NCI-H524 (cell line): ENCODE data around the gene UQCRC1.
A peak's percentile ranks its signal among the peaks of the same experiment; 100 is the strongest.
"Not testable (repeated sequence)": the region's sequence is repeated elsewhere in the genome, so short reads cannot be mapped to it uniquely, and the experiment has no call there.

Experiments
- DNase-seq, 2 experiments: peaks; one replicate each; lab custom pipeline; 2025; lab: John Stamatoyannopoulos, UW

Gene UQCRC1

GRCh38 chr3:48553886-48554845 is 55.3 kb downstream of the UQCRC1 start:
- no peak for DNase-seq

DNA sequence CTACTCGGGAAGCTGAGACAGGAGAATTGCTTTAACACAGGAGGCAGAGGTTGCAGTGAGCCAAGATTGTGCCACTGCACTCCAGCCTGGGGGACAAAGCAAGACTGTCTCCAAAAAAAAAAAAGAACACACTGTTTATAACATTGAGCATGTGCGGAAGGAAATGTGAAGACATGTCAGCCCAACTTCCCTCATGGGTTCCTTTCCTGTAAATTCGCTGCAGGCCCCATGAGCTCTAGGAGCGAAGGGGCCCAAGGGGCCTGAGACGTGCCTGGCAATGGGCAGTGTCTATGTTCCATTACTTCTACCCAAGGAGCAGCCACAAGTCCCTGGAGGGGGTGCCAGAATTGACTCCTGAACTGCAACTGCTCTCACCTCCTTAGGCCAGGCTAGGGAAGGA is 56.1 kb downstream of the UQCRC1 start:
- no peak for DNase-seq

- DNase-seq = peak; percentile 30 to 62
Measured at GRCh38 chr3:48552111-48552951, 57.1 kb downstream of the UQCRC1 start.

DNA sequence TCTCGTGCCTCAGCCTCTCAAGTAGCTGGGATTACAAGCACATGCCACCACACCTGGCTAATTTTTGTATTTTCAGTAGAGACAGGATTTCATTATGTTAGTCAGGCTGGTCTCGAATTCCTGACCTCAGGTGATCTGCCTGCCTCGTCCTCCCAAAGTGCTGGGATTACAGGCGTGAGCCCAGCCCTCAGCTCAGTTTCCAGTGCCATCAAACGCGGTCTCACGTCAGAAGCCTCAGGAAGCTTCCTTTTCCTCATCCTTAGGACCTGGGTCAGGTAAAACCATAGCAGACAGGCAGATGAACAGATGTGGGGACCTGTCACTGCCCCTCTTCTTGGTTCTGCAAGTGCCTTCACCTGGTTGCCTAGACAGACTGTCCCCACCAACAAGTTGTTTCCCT is 57.8 kb downstream of the UQCRC1 start:
- DNase-seq = not testable (repeated sequence)
